HG03095 (cell line): Measurements from ENCODE around the gene ZFR.
"Not testable (repeated sequence)": the region's sequence is repeated elsewhere in the genome, so short reads cannot be mapped to it uniquely, and the experiment has no call there.

Source experiments
- ATAC-seq: cut with Tn5 transposase; IDR thresholded peaks from one replicate; pipeline ENCODE4 v1.9.1; 2021; ENCODE audit warnings: moderate library complexity; ENCODE audit not compliant: unreplicated experiment

Gene ZFR

GRCh38 chr5:32453916-32454315 lies 9.4 kb upstream of the ZFR start:
- ATAC-seq: no peak

DNA sequence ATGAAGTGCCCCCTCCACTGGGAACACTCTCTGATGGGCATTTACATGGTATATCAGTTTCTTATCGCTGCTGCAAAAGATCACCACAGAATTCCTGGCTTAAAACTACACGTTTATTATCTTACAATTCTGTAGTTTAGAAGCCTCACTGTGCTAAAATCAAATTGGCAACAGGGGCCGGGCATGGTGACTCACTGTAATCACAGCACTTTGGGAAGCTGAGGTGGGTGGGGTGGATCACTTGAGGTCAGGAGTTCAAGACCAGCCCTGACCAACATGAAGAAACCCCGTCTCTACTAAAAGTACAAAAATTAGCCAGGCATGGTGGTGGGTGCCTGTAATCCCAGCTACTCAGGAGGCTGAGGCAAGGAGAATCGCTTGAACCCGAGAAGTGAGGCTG lies 7.8 kb upstream of the ZFR start:
- ATAC-seq: not testable (repeated sequence)

DNA sequence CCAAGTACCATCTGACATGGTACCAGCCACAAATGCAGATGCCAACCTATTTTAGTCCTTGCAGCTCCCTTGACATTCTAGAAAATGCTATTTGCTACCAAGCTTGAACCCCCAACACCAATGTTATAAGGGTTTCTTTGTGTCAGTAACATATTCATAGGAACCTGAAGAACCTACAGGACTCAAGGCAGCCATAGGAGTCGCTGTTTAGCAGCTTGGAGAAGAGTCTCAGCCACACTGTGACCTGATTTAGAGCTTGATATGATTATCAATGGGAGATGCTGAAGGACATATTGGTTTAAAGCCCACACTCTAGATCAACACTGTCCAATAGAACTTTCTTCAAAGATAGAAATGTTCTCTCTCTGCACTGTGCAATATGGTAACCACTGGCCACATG lies 6.4 kb upstream of the ZFR start:
- no peak for ATAC-seq

GRCh38 chr5:32449262-32449661 lies 4.7 kb upstream of the ZFR start:
- ATAC-seq: no peak

- no peak for ATAC-seq
Observed at GRCh38 chr5:32446630-32447029, 2.1 kb upstream of the ZFR start.

DNA sequence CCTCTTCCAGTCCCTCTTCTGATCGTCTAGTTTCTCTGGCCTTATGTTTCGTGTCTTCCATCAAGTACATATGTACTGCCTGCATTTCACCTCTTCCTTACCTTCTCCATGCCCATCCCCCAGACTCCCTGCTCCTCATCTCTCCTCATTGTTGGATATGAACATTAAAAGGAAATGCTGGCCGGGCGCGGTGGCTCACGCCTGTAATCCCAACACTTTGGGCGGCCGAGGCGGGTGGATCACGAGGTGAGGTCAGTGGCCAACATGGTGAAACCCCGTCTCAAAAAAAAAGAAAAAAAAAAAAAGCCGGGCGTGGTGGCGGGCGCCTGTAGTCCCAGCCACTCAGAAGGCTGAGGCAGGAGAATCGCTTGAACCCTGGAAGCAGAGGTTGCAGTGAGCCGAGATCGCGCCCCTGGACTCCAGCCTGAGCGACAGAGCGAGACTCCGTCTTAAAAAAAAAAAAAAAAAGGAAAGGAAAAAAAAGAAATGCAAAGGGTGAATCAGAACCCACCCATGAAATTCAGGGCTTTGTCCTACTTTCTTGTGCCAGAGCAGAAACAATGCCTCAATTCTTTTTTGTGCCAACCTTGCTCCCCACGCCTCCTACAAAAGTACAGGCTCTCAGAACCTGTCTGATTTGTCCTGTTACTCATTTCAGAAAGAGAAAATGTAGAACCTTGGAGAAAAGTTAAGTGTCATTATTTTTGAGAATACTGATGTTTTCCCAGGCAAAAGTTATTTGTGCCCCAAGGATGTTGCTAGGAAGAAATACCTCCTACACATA lies 1.5 kb upstream of the ZFR start:
- ATAC-seq: no peak

DNA sequence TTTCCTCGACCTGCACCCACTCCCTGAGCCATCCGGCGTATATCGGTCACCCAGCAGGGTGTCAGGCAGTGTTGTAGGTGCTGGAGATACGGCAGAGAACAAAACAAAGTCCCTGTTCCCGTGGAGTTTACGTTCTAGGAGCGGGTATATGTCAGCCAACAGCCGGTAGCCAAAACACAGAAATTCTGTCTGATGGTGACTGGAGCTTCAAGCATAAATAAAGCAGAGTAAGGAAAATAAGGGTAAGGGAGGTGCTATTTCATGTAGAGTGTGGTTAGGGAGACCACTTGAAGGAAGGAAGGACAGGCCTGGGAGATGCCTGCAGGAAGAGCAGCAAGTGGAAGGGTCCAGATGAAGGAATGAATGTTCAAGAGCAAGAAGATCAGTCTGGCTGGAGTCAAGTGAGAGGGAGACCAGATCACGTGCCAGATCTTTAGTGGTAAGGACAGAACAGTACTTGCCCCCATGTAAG lies 783 bp upstream of the ZFR start:
- ATAC-seq: no peak

- ATAC-seq: peak; percentile 30
Observed at GRCh38 chr5:32443541-32444430, 754 bp downstream of the ZFR start.

DNA sequence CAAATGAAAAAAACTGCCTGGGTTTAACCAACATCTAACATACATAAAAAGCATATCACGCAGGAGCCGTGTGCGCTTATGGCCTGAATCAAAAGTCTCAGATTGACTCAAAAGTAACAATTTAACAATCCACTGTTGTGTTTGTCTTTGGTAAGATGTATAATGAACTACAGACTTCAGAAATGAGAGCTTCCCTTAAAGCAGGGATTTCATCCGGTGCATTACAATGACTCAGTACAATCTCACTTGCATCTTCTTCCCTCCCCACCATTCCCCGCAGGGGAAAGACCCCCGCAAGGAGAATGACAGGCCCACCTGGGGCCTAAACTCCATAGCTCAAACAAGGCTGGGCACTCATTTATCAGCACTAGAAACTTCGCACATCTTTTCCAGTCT lies 1.4 kb downstream of the ZFR start:
- peak; percentile 36 for ATAC-seq

DNA sequence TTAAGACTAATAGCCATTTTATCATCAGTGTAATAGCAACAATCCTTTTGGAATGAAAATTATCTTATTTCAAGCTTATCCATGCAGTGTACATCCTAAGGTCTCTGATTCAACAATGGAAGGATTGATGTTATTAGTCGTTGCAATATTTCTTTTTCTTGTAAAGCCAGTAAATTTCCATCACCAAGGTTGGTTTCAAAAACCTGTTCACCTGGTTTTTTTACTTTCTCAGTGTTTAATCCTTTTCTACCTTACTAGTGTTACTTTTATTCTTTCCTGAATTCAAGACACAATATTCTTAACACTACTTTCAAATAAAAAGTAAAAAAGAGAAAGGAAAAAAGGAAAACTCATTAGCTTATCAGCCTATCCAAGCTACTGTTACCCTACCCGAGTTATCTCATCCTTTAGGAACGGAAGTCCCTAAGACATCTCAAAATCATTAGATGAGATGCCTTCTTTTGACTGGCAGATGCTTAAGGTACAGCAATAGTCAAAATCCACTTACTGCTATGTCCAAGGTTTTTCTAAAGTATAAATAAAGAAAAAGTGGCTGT lies 5.4 kb downstream of the ZFR start:
- ATAC-seq: no peak

DNA sequence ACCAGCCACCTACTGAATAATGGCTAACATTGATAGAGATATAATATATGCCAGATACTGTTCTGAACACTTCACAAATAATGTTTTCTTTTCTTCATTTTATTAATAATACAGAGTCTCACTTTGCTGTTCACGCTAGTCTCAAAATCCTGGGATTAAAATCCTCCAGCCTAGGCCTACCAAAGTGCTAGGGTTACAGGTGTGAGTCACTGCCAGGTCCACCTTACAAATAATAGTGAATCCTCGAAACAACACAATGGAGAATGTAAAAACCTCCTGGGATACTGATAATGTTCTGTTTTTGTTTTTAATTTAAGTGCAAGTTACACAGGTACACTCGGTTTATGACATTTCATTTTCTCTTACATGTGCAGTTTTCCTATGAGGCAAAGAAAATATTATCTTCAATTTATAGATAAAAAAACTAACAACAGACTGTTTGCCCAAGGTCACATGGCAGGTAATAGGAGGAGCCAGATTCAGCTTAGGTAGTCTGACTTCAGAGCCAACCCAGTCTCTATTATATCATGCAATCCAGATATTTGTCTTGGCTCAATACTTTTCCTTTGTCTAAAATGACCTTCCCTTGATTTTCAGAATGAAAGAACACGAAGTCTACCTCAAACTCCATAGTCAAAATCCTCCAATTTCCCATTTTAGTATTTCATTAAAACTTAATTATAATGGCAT lies 7.8 kb downstream of the ZFR start:
- no peak for ATAC-seq

DNA sequence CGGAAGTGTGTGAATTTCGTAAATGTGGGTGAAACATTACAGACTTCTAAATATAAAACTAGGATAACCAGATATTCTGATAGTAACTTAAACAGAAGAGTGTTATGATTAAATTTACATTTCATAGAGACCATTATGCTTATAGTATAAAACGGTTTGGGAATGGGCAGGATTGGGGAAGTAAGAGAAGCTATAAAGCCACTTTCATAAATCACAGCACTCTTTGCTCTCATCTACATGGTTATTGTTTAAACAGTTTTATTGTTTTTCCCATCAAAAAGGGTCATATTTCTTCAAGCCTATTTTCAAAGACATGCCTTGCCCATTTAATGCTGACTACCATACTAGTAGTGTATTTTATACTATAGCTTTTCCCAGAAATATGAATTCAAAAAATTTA lies 9.2 kb downstream of the ZFR start:
- no peak for ATAC-seq

- ATAC-seq: no peak
Observed at GRCh38 chr5:32434221-32434620, 10.3 kb downstream of the ZFR start.

- ATAC-seq: no peak
Observed at GRCh38 chr5:32432633-32433032, 11.9 kb downstream of the ZFR start.

DNA sequence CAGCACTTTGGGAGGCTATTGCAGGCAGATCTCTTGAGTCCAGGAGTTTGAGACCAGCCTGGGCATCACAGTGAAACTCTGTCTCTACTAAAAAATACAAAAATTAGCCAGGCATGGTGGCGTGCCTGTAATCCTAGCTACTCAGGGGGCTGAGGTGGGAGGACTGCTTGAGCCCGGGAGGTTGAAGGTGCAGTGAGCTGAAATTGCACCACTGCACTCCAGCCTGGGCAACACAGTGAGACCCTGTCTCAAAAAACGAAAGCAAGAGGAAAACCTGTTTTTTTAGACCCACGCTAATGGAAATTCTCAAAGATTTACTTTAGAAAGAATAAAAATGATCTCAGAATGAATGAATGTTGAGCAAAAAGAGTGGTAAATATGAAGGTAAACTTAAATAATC lies 13.7 kb downstream of the ZFR start:
- not testable (repeated sequence) for ATAC-seq

DNA sequence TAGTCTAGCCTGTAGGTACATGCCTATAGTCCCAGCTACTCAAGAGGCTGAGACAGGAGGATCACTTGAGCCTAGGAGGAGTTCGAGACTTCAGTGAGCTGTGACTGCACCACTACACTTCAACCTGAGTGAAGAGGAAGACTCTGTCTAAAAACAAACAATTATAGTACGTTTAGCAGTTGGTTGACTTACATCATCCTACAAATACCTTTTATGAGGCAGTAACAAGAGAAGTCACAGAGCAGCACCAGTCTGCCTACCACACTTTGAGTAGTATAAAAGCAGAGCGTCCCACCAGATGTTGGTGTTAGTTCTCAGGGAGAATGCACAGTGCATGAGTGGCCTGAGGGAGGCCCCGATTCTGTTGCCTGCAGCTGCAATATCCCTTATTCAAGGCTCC lies 16.1 kb downstream of the ZFR start:
- no peak for ATAC-seq

- ATAC-seq: no peak
Observed at GRCh38 chr5:32426440-32427151, 17.9 kb downstream of the ZFR start.

DNA sequence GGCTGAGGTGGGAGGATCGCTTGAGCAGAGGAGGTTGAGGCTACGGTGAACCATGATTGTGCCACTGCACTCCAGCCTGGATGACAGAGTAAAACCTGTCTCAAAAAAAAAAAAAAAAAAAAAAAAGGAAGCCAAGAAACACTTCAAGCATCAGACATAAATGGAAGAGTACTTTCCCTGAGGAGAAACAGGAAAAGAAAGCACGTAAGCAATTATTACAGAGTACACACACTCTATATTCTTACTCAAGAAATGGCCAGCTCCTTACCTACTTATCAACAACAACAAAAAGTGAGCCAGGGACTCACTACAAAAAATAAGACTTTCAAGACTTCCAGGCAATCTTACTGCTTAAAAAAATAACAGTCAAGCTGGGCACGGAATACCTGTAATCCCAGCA lies 21.8 kb downstream of the ZFR start:
- no peak for ATAC-seq

DNA sequence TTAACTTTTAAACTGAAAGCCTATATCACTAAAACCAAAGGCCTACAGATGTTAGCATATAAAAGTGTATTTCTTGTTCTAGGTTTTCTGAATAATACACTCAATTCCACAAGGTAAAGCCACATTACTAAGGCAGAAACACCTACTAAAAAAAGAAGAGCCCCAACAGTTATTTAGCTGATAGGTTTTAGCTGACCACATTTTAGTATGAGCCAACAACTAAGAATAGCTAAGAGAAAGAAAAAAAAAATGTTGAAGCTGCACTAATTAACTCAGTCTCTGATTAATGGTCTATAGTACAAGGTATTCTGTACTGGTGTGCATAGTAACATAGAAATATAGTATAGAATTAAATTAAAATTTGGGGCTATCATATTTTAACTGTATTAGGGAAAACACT lies 23.5 kb downstream of the ZFR start:
- ATAC-seq: no peak

DNA sequence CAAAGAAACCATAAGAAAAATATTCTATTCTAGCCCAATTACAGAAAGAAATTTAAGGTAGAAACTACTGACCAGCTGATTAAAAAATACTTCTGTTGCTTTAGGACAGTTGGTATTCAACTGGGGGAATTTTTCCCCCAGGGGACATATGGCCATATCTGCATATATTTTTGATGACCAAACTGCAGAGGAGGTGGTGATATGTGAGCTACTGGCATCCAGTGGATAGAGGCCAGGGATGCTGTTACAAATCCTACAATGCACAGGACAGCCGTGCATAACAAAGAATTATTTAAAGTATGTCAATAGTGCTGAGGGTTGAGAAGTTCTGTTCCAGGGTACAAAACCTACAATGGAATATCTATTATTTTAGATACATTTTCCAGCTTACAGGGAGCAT lies 24.0 kb downstream of the ZFR start:
- no peak for ATAC-seq

DNA sequence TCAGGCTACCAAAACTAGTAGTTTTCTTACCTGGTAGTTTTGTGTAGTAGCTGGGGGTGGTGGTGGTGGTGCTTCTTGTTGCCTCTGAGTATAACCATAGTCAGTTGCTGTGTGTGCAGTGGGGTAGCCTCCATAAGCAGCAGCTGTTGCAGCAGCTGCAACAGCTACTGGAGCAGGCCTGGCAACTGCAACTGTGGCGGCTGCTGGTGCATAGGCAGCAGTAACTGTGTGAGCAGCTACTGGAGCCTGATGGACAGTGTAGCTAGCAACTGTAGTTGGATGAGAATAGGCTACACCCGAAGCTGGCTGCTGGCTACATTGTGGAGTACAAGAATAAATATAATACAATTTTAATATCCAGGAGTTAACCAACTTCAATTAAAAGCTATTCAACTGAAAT lies 24.7 kb downstream of the ZFR start:
- no peak for ATAC-seq
